PC-9 (cell line): ENCODE measurements around the gene PCSK9.

Experiments
- EZH2 ChIP-seq: fragments of 200-600 bp; sonication (generic); IDR thresholded peaks from 2 replicates; pipeline ENCODE4 v1.8.0; 2017; ENCODE audit warnings: antibody characterized with exemption, low read depth
- TF ChIP-seq, protein P1 (sequence below): fragments of 200-600 bp; sonication (generic); conservative IDR thresholded peaks from 2 replicates; pipeline ENCODE4 v1.6.1; 2017; ENCODE audit warnings: mixed run types, antibody characterized with exemption, mild to moderate bottlenecking, moderate library complexity

- TF ChIP-seq, protein P1, sequence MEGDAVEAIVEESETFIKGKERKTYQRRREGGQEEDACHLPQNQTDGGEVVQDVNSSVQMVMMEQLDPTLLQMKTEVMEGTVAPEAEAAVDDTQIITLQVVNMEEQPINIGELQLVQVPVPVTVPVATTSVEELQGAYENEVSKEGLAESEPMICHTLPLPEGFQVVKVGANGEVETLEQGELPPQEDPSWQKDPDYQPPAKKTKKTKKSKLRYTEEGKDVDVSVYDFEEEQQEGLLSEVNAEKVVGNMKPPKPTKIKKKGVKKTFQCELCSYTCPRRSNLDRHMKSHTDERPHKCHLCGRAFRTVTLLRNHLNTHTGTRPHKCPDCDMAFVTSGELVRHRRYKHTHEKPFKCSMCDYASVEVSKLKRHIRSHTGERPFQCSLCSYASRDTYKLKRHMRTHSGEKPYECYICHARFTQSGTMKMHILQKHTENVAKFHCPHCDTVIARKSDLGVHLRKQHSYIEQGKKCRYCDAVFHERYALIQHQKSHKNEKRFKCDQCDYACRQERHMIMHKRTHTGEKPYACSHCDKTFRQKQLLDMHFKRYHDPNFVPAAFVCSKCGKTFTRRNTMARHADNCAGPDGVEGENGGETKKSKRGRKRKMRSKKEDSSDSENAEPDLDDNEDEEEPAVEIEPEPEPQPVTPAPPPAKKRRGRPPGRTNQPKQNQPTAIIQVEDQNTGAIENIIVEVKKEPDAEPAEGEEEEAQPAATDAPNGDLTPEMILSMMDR = no peak
- TF ChIP-seq EZH2 = no peak
Measured at GRCh38 chr1:55034476-55035133, 4.7 kb upstream of the PCSK9 start.
